ENCODE measurements around the gene ASIP. TPM values are rescaled to one million over a fixed set of nuclear protein-coding genes. Genes with fewer than 3 reads are reported as not detected.

ASIP gene
- total and polyA plus RNA-seq, 2 of the 13 experiments (the other 11 are each of a cell fraction or from before 2014, with no cell fraction given), result not detected

DNA sequence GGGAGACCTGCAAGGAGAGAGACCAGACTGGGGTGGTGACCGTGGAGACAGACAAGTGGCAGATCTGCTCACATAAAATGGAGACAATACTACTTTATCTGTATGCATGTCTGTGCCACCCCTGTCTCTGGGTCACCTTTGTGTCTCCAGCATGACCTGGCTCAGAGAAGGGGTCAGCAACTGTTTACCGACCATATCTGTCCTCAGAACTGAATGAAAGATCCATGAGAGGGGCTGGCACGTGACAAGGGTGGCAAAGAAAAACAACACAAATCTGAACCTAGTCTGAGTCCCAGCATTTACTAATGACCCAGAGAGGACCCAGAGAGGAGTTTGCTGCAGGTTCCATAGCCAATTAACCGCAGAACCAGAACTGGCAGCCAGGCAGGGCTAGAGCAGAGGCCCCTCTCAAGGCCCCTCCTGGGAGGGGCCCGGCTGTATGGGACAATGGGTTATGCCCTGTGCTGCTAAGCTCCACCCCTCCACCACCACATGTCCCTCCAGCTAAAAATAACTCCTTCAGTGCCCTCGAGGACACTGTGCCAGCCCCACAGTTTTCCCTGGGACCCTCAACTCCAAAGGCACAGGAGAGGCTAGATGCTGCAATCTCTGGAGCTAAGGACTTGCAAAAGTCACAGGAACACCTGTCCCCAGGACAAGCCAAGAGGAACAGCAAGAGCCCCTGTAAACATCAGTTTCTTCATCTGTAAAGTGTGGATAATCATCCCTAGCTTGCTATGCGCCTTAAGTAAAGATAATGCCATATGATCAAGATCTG is 59.8 kb downstream of the ASIP start (continued):
- TF ChIP-seq CHD4 (IDR thresholded peaks at IDR 0.05; ENCODE audit: borderline replicate concordance, low read length), result no peak
- TF ChIP-seq, protein P1, sequence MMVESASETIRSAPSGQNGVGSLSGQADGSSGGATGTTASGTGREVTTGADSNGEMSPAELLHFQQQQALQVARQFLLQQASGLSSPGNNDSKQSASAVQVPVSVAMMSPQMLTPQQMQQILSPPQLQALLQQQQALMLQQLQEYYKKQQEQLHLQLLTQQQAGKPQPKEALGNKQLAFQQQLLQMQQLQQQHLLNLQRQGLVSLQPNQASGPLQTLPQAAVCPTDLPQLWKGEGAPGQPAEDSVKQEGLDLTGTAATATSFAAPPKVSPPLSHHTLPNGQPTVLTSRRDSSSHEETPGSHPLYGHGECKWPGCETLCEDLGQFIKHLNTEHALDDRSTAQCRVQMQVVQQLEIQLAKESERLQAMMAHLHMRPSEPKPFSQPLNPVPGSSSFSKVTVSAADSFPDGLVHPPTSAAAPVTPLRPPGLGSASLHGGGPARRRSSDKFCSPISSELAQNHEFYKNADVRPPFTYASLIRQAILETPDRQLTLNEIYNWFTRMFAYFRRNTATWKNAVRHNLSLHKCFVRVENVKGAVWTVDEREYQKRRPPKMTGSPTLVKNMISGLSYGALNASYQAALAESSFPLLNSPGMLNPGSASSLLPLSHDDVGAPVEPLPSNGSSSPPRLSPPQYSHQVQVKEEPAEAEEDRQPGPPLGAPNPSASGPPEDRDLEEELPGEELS (CRISPR knock-in tag; IDR thresholded peaks at IDR 0.05), result peak; percentile 93
- no peak for TF ChIP-seq STAG1 (CRISPR knock-in tag; IDR thresholded peaks at IDR 0.05)
- peak; percentile 69; the same call in 1 of the 2 replicates for TF ChIP-seq IRF2 (CRISPR knock-in tag; IDR thresholded peaks at IDR 0.05)
- TF ChIP-seq SKI (IDR thresholded peaks at IDR 0.05; ENCODE audit: partially characterized antibody), result peak; percentile 48
- TF ChIP-seq ZNF614 (CRISPR knock-in tag; IDR thresholded peaks at IDR 0.05; ENCODE audit: borderline replicate concordance), result peak; percentile 58; the same call in 1 of the 2 replicates

DNA sequence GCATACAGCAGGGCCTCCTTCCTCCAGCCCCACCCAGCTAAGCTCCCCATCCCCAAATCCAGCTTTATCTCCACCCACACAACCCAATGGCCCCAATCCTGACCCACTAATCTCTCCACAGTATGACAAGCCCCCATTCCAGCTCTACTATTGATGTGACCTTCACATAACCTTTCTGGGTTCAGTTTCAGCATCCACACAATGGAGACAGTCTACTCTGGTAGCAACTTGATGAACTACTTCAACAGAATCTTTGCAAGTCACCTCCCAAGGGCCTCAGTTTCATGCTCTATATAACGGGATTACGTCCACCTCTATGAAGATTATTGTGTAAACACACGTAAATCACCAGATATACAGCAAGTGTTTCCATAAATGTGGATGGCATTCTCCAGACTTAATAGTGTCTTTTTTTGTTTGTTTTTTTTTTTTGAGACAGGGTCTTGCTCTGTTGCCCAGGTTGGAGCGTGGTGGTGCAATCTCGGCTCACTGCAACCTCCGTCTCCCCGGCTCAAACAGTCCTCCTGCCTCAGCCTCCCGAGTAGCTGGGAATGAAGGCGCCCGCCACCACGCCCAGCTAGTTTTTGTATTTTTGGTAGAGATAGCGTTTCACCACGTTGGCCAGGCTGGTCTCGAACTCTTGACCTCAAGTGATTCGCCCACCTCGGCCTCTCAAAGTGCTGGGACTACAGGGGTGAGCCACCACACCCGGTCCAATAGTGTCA is 60.5 kb downstream of the ASIP start:
- peaks cover 47% of the 10 kb centered on the region for H3K79me2 ChIP-seq (ENCODE audit: insufficient read depth, low read length)
- 63% methylated on average over 17 of the region's 17 CpGs for WGBS (ENCODE audit: low lambda C conversion rate)
- TF ChIP-seq ZNF589 (CRISPR knock-in tag; conservative IDR thresholded peaks at IDR 0.05) (0 out of 2 replicates have a peak, but pooled peaks have one; percentile 10), REXO4 (CRISPR knock-in tag; IDR thresholded peaks at IDR 0.05; ENCODE audit: borderline replicate concordance) (no peak), ARID2 (CRISPR knock-in tag; IDR thresholded peaks at IDR 0.05; ENCODE audit: borderline replicate concordance) (0 out of 2 replicates have a peak, but pooled peaks have one; percentile 27), ZMYM3 (CRISPR knock-in tag; IDR thresholded peaks at IDR 0.05) (peak; percentile 87)
- TF ChIP-seq, protein P2, sequence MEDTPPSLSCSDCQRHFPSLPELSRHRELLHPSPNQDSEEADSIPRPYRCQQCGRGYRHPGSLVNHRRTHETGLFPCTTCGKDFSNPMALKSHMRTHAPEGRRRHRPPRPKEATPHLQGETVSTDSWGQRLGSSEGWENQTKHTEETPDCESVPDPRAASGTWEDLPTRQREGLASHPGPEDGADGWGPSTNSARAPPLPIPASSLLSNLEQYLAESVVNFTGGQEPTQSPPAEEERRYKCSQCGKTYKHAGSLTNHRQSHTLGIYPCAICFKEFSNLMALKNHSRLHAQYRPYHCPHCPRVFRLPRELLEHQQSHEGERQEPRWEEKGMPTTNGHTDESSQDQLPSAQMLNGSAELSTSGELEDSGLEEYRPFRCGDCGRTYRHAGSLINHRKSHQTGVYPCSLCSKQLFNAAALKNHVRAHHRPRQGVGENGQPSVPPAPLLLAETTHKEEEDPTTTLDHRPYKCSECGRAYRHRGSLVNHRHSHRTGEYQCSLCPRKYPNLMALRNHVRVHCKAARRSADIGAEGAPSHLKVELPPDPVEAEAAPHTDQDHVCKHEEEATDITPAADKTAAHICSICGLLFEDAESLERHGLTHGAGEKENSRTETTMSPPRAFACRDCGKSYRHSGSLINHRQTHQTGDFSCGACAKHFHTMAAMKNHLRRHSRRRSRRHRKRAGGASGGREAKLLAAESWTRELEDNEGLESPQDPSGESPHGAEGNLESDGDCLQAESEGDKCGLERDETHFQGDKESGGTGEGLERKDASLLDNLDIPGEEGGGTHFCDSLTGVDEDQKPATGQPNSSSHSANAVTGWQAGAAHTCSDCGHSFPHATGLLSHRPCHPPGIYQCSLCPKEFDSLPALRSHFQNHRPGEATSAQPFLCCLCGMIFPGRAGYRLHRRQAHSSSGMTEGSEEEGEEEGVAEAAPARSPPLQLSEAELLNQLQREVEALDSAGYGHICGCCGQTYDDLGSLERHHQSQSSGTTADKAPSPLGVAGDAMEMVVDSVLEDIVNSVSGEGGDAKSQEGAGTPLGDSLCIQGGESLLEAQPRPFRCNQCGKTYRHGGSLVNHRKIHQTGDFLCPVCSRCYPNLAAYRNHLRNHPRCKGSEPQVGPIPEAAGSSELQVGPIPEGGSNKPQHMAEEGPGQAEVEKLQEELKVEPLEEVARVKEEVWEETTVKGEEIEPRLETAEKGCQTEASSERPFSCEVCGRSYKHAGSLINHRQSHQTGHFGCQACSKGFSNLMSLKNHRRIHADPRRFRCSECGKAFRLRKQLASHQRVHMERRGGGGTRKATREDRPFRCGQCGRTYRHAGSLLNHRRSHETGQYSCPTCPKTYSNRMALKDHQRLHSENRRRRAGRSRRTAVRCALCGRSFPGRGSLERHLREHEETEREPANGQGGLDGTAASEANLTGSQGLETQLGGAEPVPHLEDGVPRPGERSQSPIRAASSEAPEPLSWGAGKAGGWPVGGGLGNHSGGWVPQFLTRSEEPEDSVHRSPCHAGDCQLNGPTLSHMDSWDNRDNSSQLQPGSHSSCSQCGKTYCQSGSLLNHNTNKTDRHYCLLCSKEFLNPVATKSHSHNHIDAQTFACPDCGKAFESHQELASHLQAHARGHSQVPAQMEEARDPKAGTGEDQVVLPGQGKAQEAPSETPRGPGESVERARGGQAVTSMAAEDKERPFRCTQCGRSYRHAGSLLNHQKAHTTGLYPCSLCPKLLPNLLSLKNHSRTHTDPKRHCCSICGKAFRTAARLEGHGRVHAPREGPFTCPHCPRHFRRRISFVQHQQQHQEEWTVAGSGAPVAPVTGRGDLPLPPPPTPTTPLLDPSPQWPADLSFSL (CRISPR knock-in tag; IDR thresholded peaks at IDR 0.05), result no peak

More for the DNA sequence above, 60.5 kb downstream of the ASIP start:
- Histone ChIP-seq H3K4me3 (replicated peaks in 1 of 3; ENCODE audit: insufficient read depth in 1 of 3, low read depth in 2 of 3, low read length in 3 of 3) (peak overlapping the region; percentile 80 to 92 (median 90)), H3K9ac (ENCODE audit: insufficient read depth, low read depth, low read length) (peak overlapping the region; percentile 94), H3K4me2 (ENCODE audit: low read depth, low read length) (peak overlapping the region; percentile 85), H4K20me1 (ENCODE audit: insufficient read depth, low read length) (peaks cover 29% of the 10 kb centered on the region), H2AFZ (ENCODE audit: low read length) (no peak overlapping the region), H3K27me3 (ENCODE audit: control insufficient read depth in 1 of 2, insufficient read depth in 2 of 2, low read length in 2 of 2) (no peaks in the 10 kb centered on the region; a peak in 1 of 5 replicates), H3K36me3 (replicated peaks in 1 of 2; ENCODE audit: control insufficient read depth in 1 of 2, insufficient read depth in 2 of 2, low read length in 2 of 2) (peaks cover 3 to 6% of the 10 kb centered on the region in 2 experiments; a peak in 4 of 5 replicates), H3K27ac (ENCODE audit: extremely low read length, insufficient read depth, low read length) (peak overlapping the region; percentile 83), H3K4me1 (ENCODE audit: insufficient read depth, low read length) (peaks cover 76% of the 10 kb centered on the region), H3K9me3 (ENCODE audit: low read length) (no peaks in the 10 kb centered on the region)
- intact Hi-C loops (cut with micrococcal nuclease; ENCODE audit: unreplicated experiment), result loop anchor here (2.0 kb wide), 1 partner anchor 215 kb away; the partner anchor contains the start of gene DYNLRB1
- ChIA-PET CTCF (ENCODE audit: low intra/inter-chr PET ratio, low total read pairs) (interaction anchor here (1.0 kb wide), 1 partner anchor 11 kb away, joined by 3 read pairs; no protein-coding TSS in a partner anchor), POLR2A (interaction anchor here (0.9 to 6.5 kb wide), 18 partner anchors 10 to 403 kb away, joined by 3 to 144 read pairs (median 4); partner anchors contain the start of genes DYNLRB1, EIF2S2, ITCH and PIGU)
- in situ Hi-C loops (cut with HindIII; ENCODE audit: extremely low pct_ligation_motif_present, low pct_unique_long_range_greater_than_20kb), result loop anchor here (10.0 kb wide), 1 partner anchor 403 kb away; the partner anchor contains the start of gene TP53INP2
- FAIRE-seq (no peak), ATAC-seq (no peak), DNase-seq (ENCODE audit: low spot score) (no peak)
- BruUV-seq (replicated peaks), result TSS peak; percentile 65

Data from HepG2 (cell line).